TTC549 (cell line): ENCODE results near the gene SUGP2.

Experiments
- FAIRE-seq: peaks from 2 replicates; lab custom pipeline; 2012; peaks lifted over from hg19 to GRCh38; lab: Jason Lieb, UNC

The SUGP2 gene

DNA sequence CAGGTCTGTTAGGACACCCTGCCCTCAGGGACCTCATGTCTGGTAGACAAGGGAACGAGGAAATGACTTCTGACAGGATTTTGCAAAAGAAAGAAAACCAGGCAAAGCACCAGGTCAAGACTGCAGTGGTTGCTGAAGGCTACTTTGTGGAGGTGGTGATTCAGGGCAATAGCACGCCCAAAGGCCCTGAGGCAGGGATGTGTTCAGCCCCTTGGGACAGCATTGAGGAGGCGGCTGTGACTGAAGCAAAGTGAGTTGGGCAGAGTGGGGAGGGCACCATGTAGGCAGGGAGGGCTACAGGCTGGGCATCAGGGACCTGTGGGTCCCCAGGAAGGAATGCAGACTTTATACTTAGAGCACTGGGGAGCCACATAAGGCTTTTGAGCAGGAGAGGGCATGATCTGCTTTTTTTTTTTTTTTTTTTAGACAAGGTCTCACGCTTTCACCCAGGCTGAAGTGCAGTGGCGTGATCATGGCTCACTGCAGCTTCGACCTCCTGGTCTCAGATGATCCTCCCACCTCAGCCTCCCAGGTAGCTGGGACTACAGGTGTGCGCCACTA, 81.5 kb downstream of the SUGP2 start:
- FAIRE-seq = no peak

DNA sequence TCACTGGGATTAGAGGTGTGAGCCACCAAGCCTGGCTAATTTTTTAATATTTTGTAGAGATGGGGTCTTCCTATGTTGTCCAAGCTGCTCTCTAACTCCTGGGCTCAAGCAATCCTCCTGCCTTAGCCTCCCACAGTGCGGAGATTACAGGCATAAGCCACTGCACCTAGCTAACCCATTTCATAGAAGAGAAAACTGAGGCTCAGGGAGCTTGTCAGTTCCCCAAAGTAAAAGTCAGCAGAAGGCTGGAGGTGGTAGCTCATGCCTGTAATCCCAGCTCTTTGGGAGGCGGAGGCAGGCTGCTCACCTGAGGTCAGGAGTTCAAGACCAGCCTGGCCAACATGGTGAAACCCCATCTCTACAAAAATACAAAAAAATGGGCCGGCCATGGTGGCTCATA, 83.5 kb downstream of the SUGP2 start:
- FAIRE-seq = no peak

DNA sequence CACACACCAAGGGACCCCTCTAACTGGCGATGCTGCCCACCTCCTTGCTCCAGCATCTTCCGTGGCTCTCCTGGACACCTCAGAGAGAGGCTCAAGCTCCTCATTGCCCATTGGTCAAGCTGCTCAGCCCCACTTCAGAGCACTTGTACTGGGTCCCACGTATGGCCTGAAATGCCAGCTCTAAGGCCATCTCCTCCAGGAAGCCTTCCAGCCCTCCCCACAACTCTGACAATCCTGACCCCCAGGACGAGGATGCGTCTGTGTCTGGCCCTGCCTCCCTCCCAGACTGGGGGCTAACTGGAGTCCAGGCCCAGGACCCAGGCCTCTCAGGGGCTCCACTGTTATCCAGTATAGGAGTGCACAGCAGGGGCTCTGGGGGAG, 84.4 kb downstream of the SUGP2 start:
- FAIRE-seq = no peak

DNA sequence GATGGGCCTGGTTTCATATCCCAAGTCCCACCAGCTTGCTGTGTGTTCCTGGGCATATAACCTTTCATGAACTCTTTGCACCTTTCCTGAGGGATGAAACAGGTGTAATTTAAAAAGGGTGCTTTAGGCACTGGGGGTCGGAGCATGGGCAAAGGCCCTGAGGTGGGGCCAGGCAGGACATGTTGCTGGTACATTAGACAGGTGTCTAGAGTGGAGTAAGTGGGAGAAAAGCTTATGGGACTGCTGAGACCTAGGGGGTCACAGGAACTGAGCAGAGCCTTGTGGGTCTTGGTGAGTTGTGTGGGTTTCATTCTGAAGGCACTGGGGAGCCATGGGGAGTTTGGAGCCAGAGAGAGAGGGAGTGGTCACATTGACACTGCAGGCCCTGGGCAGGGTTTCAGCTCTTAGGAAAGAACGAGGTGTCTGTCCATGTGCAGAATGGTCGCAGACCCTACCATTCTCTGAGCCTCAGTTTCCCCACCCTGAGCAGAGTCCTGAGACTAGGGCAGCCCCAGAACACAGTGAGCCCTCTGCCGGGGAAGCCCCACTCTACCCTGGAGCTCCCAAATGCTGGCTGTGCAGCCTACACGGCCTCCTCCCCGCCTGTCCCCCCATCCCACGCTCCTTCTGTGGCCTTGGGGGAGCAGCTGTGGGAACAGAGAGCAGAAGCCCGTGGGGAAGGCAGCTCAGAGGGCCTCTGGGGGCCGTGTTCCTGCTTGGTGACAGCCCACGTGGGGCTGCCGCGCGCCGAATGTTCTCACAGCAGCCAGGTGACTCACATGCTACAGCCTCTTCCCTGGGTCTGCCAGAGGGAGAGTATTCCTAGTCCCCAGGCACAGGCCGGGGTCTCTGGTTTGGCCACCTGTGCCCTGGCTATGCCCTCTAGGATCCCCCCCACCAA, 85.0 kb downstream of the SUGP2 start:
- no peak for FAIRE-seq

DNA sequence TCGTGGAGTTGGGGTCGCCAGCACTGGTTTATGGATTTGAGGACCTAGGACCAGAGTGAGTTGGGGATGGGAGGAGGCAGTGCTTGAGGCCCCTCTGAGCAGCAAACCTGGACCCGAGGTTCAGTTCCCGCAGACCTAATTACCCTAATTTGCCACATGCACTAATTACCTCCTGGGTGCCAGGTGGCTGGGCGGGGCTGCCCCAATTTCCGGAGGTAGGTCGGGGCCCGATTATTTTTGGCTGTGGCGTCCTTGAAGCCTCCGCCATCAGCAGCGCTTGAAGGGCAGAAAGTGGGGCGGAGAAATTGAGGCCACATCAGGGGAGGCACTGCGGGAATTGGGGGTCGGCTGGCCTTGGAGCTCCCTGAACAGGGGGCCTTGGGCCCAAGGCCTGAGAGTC, 86.4 kb downstream of the SUGP2 start:
- no peak for FAIRE-seq

DNA sequence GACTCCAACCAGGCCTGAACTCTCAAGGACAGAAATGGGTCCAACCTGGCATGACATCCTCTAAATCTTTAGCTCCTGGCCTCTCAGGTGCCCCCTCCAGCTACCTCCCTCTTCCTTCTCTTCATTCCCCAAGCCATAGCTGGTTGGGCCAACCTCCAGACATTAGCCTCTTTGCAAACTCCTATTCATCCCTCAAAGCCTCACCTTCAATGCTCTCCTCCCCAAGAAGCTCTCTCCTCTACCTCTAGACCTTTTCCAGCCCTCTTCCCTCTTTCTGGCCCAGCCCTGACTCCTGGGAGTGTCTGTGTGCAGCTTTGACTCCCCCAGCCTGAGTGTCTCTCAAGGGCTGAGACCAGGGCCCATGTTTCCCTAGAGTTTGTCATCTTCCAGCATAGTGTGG, 87.0 kb downstream of the SUGP2 start:
- no peak for FAIRE-seq

DNA sequence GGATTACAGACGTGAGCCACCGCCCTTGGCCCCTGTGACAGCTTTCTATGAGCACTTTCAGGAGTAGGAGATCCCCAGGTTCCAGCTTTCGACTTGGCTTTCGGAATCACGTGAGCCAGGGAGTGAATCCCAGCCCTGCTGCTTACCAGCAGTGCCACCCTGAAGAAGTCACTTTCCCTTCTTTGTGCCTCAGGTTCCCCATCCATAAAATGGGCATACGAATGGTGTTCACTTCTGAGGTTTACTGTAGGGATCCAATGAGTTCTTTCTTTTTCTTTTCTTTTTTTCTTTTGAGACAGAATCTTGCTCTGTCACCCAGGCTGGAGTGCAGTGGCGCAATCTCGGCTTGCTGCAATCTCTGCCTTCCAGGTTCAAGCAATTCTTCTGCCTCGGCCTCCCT, 88.0 kb downstream of the SUGP2 start:
- no peak for FAIRE-seq

DNA sequence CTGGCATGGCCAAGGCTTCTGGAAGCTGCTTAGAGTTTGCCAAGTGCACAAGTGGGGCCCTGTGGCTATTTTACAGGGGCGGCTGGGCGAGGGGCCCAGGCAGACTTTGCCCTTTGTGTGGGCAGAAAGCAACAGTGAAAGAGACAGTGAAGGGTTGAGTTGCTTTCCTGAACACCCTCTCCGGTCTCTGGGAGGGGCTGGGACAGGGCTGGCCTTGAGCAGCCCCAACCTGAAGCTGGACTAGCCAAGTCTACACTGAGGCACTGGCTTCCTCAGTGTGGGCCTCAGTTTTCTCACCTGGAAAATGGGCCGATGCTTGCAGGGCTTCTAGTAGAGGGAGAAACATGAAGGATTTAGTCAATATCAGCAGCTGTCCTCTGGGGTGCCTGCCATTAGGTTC, 89.9 kb downstream of the SUGP2 start:
- FAIRE-seq = no peak

DNA sequence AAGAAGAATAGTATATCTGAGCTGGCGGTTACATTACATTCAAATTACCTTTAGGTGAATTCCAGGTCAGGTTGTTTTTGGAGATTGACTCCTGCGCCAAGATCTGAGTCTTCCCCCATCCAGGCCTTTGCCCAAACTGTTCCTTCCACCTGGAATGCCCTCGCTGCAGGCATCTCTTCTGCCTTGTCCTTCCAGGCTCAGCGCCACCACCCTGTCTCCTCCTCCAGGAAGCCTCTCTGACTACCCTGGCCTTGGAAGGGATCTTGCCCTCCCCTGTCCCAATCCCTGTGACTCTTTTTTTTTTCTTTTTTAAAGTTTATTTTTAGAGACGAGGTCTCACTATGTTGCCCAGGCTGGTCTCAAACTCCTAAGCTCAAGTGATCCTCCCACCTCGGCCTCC, 90.6 kb downstream of the SUGP2 start:
- no peak for FAIRE-seq

DNA sequence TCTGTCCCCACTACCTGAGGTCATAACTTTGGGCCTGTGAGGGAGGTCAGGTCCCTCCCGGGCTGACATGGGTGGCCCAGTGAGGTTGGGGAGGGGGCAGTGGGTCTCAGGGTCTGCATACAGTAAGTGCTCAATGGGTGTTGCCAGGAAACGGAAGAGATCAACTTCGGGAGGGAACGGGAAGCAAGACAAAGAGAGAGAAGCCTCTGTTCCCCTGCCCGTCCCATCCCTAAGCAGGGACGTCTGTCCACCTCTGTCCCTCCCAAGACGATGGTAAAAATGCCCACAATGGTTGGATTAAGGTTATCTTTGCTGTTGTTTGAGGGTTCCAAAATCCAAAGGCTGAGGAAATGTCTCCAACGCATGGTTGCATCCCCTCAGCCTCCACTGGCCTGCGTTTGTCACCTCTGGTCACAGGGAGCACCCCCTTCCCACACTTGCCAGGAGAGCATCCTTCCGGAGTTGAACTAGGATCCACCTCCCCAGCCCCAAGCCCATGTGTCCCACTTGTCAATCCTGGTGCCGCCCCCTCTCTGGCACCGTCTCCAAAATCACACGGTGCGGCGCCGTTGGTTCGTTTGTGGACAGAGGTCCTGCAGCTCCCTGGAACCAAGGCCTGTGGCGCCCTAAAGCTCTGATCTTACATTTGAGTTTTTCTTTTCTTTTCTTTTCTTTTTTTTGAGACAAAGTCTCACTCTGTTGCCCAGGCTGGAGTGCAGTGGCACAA, 91.5 kb downstream of the SUGP2 start:
- FAIRE-seq = no peak
